ENCODE data around the gene NCAPG2.

GRCh38 chr7:158658475-158658874 lies 46.1 kb downstream of the NCAPG2 start:
- TF ChIP-seq CTCF (conservative IDR thresholded peaks at IDR 0.05; ENCODE audit: low read depth in 2 of 2) (no peak), EZH2 (IDR thresholded peaks at IDR 0.05; ENCODE audit: low read depth, unreplicated experiment) (no peak), POLR2AphosphoS5 (IDR thresholded peaks at IDR 0.05; ENCODE audit: low read depth) (no peak), EZH2phosphoT487 (IDR thresholded peaks at IDR 0.05; ENCODE audit: unreplicated experiment) (no peak), ZNF462 (CRISPR knock-in tag; IDR thresholded peaks at IDR 0.05) (no peak), REST (IDR thresholded peaks at IDR 0.05; ENCODE audit: unreplicated experiment) (no peak), ETS1 (IDR thresholded peaks at IDR 0.05) (no peak), ZNF114 (CRISPR knock-in tag; IDR thresholded peaks at IDR 0.05) (no peak)

Data from GM23338 (cell line).